OCI-LY1 (cell line): ENCODE measurements around the gene SSTR5.

Experiments
- EZH2 ChIP-seq: fragments of 200-600 bp; sonication (generic), shearing (Covaris generic); IDR thresholded peaks from 2 replicates; pipeline ENCODE4 v1.8.0; 2017; ENCODE audit warnings: borderline replicate concordance, mixed run types, mild to moderate bottlenecking, antibody characterized with exemption, low read length, moderate library complexity, mixed read lengths
- TF ChIP-seq, protein P1 (sequence below): fragments of 200-600 bp; sonication (generic), shearing (Covaris generic); IDR thresholded peaks from 2 replicates; pipeline ENCODE4 v1.5.1; 2017; ENCODE audit warnings: mild to moderate bottlenecking, antibody characterized with exemption, low read length, moderate library complexity, mixed read lengths

DNA sequence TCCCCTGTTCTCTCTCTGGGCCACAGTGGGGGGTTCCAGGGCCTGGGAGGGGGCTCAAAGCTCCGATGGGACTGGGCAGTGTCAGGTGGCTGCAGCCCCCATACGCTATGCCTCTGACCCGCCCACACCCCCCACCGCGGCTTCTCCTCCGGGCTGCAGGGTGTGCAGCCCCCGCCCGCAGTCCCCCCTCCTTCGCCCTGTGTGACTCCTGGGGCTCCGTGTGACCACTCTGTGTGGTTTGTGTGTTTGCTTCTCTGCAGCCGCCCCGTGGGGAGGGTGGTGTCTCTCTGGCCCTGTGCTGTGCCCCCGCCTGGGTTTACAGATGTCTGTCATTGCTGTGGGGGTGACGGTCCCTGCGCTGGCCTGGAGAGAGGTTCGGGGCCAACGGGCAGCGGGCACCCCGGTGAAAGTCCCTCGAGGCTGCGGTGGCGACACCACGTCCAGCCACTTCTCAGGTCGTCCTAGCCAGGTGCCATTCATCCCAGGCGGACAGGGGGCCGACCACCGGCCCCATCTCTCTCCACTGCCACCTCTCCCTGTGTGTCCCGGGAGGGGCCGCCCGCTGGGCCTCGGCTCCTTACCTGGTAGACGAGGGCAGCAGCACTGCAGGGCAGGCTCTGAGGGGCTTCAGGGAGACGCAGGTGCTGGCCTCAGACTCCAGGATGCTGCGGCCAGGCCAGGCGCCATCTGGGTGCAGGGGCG, 5.5 kb downstream of the SSTR5 start:
- TF ChIP-seq, protein P1, sequence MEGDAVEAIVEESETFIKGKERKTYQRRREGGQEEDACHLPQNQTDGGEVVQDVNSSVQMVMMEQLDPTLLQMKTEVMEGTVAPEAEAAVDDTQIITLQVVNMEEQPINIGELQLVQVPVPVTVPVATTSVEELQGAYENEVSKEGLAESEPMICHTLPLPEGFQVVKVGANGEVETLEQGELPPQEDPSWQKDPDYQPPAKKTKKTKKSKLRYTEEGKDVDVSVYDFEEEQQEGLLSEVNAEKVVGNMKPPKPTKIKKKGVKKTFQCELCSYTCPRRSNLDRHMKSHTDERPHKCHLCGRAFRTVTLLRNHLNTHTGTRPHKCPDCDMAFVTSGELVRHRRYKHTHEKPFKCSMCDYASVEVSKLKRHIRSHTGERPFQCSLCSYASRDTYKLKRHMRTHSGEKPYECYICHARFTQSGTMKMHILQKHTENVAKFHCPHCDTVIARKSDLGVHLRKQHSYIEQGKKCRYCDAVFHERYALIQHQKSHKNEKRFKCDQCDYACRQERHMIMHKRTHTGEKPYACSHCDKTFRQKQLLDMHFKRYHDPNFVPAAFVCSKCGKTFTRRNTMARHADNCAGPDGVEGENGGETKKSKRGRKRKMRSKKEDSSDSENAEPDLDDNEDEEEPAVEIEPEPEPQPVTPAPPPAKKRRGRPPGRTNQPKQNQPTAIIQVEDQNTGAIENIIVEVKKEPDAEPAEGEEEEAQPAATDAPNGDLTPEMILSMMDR: no peak
- TF ChIP-seq EZH2: no peak
